GM21360 (cell line): Measurements from ENCODE around the gene FAM135A.
"Not testable (repeated sequence)": the region's sequence is repeated elsewhere in the genome, so short reads cannot be mapped to it uniquely, and the experiment has no call there.

Experiments used
- ATAC-seq: cut with Tn5 transposase; IDR thresholded peaks from one replicate; pipeline ENCODE4 v1.9.1; 2021; ENCODE audit warnings: mild to moderate bottlenecking, moderate library complexity; ENCODE audit not compliant: unreplicated experiment

The FAM135A gene

DNA sequence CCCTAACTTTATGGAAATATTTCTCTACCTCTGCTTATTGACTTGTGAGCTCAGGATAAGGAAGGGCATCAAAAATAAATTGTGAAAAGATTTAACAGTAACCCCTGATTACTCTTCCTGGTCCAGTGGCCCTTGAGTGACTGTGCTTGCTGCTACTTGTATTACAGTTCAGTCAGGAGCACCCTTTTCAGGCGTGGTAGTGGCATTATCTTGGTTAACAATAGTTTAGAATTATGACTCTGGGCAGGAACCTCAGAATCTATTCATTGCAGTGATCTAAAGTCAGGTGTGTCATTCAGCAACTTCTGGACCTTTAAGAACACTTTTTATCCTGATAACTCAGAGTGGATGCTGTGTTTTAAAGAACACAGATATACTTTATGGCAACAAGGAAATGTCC, 43.4 kb downstream of the FAM135A start:
- no peak for ATAC-seq

DNA sequence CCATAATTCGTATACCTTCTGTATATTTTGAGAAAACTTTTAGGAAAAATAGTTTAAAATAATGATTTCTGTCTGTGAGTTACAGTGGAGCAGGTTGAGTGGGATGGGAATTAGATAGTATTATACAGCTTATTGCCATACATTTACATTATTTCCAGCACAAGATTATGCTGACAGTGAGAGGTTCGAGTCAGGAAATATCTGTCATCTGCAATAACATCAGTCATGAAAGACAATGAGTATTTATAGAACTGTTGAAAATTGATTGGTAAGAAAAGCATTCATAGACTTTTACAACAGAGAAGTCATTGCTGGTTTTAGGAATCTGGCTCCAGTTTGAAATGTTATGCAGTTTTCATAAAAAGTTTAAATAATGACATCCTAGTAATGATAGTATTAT, 45.9 kb downstream of the FAM135A start:
- no peak for ATAC-seq

DNA sequence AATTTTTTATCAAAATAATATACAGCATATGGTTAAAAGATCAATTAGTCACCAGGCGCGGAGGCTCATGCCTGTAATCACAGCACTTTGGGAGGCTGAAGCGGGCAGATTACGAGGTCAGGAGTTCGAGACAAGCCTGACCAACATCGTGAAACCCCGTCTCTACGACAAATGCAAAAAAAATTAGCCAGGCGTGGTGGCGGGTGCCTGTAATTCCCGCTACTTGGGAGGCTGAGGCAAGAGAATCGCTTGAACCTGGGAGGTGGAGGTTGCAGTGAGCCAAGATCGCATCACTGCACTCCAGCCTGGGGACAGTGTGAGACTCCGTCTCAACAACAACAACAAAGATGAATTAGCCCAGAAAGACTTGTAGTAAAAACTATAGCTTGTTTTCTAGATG, 46.4 kb downstream of the FAM135A start:
- ATAC-seq = not testable (repeated sequence)

DNA sequence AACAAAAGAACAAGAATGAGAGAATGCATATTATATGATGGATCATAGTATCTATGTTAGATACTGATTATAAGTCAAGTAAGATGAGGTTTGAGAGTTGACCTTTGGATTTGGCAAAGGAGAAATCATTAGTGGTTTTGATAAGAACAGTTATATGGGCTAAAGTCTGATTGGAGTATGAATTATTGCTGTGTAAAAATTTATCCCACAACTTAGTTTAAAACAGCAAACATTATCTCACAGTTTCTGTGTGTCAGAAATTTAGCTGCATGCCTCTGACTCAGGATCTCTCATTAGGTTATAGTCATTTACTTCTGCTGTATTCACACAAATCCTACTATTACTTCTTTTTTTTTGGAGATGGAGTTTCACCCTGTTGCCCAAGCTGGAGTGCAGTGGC, 56.7 kb downstream of the FAM135A start:
- ATAC-seq = no peak

- not testable (repeated sequence) for ATAC-seq
These were observed 57.2 kb downstream of the FAM135A start for GRCh38 chr6:70470510-70470909.

GRCh38 chr6:70474751-70475150, 61.4 kb downstream of the FAM135A start:
- no peak for ATAC-seq

GRCh38 chr6:70479236-70479635, 65.9 kb downstream of the FAM135A start:
- no peak for ATAC-seq

DNA sequence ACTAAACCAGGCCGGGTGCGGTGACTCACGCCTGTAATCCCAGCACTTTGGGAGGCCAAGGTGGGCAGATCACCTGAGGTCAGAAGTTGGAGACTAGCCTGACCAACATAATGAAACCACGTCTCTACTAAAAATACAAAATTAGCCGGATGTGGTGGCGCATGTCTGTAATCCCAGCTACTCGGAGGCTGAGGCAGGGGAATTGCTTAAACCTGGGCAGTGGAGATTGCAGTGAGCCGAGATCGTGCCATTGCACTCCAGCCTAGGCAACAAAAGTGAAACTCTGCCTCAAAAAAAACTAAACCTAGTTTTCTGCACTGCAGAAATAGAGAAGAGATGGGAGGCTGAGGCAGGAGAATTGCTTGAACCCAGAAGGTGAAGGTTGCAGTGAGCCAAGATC, 73.3 kb downstream of the FAM135A start:
- not testable (repeated sequence) for ATAC-seq

DNA sequence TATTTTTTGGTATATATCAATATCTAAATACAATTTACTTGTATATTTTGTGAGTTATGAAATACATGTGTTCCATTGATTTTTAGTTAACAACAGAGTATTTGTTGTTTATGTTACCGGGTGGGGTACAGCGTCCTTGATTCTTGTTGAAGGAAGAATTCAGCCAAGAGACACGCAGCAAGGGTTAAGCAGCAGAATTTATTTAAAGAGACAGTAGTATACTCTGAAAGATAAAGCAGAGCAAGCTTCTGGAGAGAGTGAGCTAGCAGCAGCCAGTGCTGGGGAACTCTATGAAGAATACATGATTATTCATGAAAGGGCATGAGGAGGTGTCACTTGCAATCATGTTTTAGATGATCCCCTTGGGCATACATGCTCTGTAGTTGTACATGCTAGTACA, 76.1 kb downstream of the FAM135A start:
- ATAC-seq = no peak

GRCh38 chr6:70494833-70495232, 81.5 kb downstream of the FAM135A start:
- no peak for ATAC-seq

DNA sequence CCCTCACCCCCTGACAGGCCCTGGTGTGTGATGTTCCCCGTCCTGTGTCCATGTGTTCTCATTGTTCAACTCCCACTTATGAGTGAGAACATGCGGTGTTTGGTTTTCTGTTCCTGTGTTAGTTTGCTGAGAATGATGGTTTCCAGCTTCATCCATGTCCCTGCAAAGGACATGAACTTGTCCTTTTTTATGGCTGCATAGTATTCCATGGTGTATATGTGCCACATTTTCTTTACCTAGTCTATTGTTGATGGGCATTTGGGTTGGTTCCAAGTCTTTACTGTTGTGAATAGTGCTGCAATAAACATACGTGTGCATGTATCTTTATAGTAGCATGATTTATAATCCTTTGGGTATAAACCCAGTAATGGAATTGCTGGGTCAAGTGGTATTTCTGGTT, 82.5 kb downstream of the FAM135A start:
- not testable (repeated sequence) for ATAC-seq

DNA sequence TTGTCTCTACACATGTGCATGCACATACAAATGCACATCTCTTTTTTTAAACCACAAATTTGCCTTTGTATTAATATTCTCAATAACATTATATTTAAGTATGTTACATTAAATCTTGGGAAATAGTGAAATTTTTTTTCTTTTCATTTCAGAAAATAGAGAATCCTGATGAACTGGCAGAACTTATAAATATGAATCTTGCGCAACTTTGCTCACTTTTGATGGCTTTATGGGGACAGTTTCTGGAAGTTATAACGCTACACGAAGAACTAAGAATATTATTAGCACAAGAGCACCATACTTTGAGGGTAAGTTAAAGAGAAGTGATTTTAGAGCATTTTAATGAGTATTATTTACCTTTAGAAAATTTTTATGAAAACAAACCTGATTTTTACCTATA, 89.2 kb downstream of the FAM135A start:
- ATAC-seq = no peak

- ATAC-seq = no peak
These were observed 90.6 kb downstream of the FAM135A start for GRCh38 chr6:70503813-70504465.

GRCh38 chr6:70506321-70506720, 93.0 kb downstream of the FAM135A start:
- ATAC-seq = no peak

DNA sequence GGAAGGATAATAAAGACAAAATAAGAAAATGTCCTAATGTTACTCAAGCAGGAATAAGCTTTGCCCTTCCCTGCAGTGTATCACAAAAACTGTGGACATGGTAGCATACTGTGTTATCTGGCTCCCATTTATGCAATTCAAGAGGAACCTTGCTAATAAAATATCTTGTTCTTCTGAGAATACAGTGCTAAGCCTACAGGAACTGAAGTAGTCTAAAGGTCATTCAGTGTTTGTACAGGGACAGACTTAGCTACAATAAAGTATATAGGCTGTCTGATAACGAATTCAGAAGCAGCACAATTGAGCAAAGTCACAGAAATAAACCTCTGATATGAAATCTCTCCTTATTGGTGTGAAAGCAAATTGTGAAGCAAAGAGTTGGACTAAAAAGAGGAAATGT, 93.9 kb downstream of the FAM135A start:
- no peak for ATAC-seq

DNA sequence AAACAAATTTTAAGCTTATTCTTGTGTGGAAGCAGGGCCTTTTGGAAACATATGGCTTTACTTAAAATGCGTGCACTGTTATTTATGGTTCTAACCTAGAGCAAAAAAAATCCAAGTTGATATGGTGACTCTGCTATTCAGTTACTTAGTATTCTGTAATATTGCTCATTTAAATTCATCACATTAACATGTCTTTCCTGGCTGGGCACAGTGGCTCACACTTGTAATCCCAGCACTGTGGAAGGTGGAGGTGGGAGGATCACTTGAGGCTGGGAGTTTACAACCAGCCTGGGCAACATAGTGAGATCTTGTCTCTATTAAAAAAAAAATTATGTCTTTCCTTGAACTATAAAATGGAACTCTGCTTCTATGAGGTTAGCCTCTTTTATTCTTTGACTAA, 95.6 kb downstream of the FAM135A start:
- no peak for ATAC-seq

- no peak for ATAC-seq
These were observed 97.3 kb downstream of the FAM135A start for GRCh38 chr6:70510600-70510999.

- ATAC-seq = no peak
These were observed 105.4 kb downstream of the FAM135A start for GRCh38 chr6:70518723-70519122.

DNA sequence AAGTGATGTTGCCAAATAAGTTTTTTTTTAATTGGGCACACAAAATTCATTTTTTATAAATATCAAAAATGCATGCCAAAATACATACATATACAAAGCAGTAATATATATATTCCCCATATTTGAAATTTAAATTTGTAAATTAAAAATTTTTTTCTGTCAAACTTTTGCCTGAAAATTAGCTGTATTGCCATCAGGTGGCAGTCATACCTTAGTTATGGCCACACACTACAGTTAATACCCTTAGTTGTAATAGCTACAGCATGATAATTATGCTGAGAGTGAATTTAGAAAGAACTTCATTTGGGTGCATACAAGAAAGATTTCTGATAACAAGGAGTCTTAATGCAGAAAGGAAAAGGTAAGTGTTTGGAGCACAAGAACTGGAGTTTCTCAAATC, 107.3 kb downstream of the FAM135A start:
- ATAC-seq = no peak

DNA sequence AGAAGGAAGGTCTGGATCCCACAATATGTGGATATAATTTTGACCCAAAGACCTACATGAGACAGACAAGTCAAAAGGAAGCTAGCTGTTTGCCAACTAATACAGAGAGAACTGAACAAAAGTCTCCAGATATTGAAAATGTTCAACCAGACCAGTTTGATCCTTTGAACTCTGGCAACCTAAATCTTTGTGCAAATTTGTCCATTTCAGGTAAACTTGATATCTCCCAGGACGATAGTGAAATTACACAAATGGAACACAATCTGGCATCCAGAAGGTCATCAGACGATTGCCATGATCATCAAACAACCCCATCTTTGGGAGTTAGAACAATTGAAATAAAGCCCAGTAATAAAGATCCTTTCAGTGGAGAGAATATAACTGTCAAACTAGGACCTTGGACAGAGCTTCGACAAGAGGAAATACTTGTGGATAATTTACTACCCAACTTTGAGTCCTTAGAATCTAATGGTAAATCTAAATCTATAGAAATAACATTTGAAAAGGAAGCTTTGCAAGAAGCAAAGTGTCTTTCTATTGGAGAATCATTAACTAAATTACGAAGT, 111.5 kb downstream of the FAM135A start:
- ATAC-seq = no peak

- ATAC-seq = no peak
These were observed 113.9 kb downstream of the FAM135A start for GRCh38 chr6:70527071-70527737.

GRCh38 chr6:70530023-70530422, 116.7 kb downstream of the FAM135A start:
- no peak for ATAC-seq
